ENCODE results near the gene KCNQ1.

GRCh38 chr11:2484576-2485125 lies 39.8 kb downstream of the KCNQ1 start:
- TF ChIP-seq CTCF (IDR thresholded peaks at IDR 0.05) = no peak
- TF ChIP-seq POLR2A (IDR thresholded peaks at IDR 0.05) = no peak

Measured in lower leg skin (tissue), 3 donors.